Psoas muscle (tissue), 8 donors: ENCODE results near the gene CDKN1C. TPM values are rescaled to one million over a fixed set of nuclear protein-coding genes. Genes with fewer than 3 reads are reported as not detected.

ENCODE experiments used
- ATAC-seq, 4 donors: fragments of 200-7000 bp; cut with Tn5 transposase; one replicate each; pipeline ENCODE4 v1.9.1; 2020; ENCODE audit warnings: moderate library complexity in 3 of 4, mild to moderate bottlenecking in 2 of 4
- DNase-seq, 2 donors: peaks; one replicate each; pipeline ENCODE4 v3.0.0-alpha.2; 2020
- H3K27ac ChIP-seq: fragments of 200-600 bp; one replicate; pipeline ENCODE4 v1.8.0; 2022
- H3K27me3 ChIP-seq, 3 donors: fragments of 200-600 bp in 1 of 3; one replicate each; pipeline versions ENCODE4 v1.6.1 to v1.8.0; 2013 to 2022; ENCODE audit warnings: low read length in 2 of 3, mild to moderate bottlenecking in 2 of 3, moderate library complexity in 1 of 3; ENCODE audit not compliant: insufficient read depth in 3 of 3
- H3K36me3 ChIP-seq, 2 donors: fragments of 200-600 bp in 1 of 2; one replicate each; pipeline versions ENCODE4 v1.6.1 to v1.8.0; 2013 to 2022; ENCODE audit warnings: low read depth in 1 of 2, mild to moderate bottlenecking in 1 of 2, moderate library complexity in 1 of 2; ENCODE audit not compliant: insufficient read depth in 1 of 2
- H3K4me1 ChIP-seq: fragments of 200-600 bp; one replicate; pipeline ENCODE4 v1.8.0; 2022
- H3K4me3 ChIP-seq: fragments of 200-600 bp; one replicate; pipeline ENCODE4 v1.8.0; 2022; ENCODE audit warnings: mild to moderate bottlenecking
- H3K9me3 ChIP-seq: fragments of 200-600 bp; one replicate; pipeline ENCODE4 v1.8.0; 2022
- CTCF ChIP-seq: fragments of 200-600 bp; IDR thresholded peaks from one replicate; pipeline ENCODE4 v1.8.0; 2022; ENCODE audit warnings: antibody characterized with exemption
- WGBS, 3 donors: extraction: QIAGEN DNeasy Blood & Tissue Kit; methylation state at CpG; one replicate each; pipeline versions ENCODE4 v1.1.6 to v1.1.7; 2013; 5-methylcytosine and 5-hydroxymethylcytosine counted together
- intact Hi-C, 2 donors: fragments of 100-400 bp; cut with DNase I; formaldehyde crosslinking; loops; one replicate each; pipeline versions ENCODE4 v1.11.0 to v1.14.2; 2022
- polyA plus RNA-seq, 3 donors: library from polyadenylated mRNA; stranded (reverse); fragments of 200-250 nt; gene quantifications; one replicate each; pipeline ENCODE4 v1.2.3, GENCODE V29; 2013
- total RNA-seq, 4 donors: library from RNA; stranded (reverse); fragmentation: NEBNext Ultra II Directional in 2 of 4; extraction: Animal tissue kit (Norgen Biotek cat#: 25700) in 2 of 4; gene quantifications; one replicate each; pipeline versions ENCODE4 v1.2.1 to v1.2.4, GENCODE V29; 2021 to 2023
- donor health status: healthy with polysubstance abuse.
- donor health status: DM: no; HTN: no; CAD: no; lungs with moderate emphysema.
- donor health status: Bipolar disorder and iron deficiency.
- donor health status: healthy.
- donor health status: DM: yes; HTN: yes; CAD: no.
- donor health status: DM: no; HTN: no; CAD: no.
- donor health status: DM: no; HTN: no; CAD: no.
- donor health status: DM: yes; HTN: yes; CAD: no.

CDKN1C gene
- total and polyA plus RNA-seq, 7 donors = 14.3 to 49.4 (median 29.9) TPM

- Histone ChIP-seq H3K36me3 (no peaks in the 10 kb centered on the region), H3K4me3 (peak overlapping the region; percentile 65), H3K9me3 (no peaks in the 10 kb centered on the region), H3K27ac (no peak overlapping the region), H3K4me1 (peaks cover 11% of the 10 kb centered on the region), H3K27me3 (peaks cover 0 to 56% (median 26%) of the 10 kb centered on the region in 3 donors)
- TF ChIP-seq CTCF = peak; percentile 35
- intact Hi-C loops = no loop called here
- 40 to 44% (median 40%) methylated on average over 18 to 21 of the region's 21 CpGs for WGBS, 3 donors
- ATAC-seq (peak; percentile 50 to 61 (median 55)), DNase-seq (peak; percentile 50 to 70)
These were observed 45.3 kb upstream of the CDKN1C start for GRCh38 chr11:2930704-2931419.

GRCh38 chr11:2929950-2930703 lies 44.6 kb upstream of the CDKN1C start:
- WGBS, 3 donors = 5 to 6% (median 5%) methylated on average over 43 to 47 of the region's 47 CpGs
- no peak for ATAC-seq
- peak; percentile 17 for TF ChIP-seq CTCF
- peaks cover 11% of the 10 kb centered on the region for H3K4me1 ChIP-seq
- no peak overlapping the region for H3K27ac ChIP-seq
- H3K4me3 ChIP-seq = peak overlapping the region; percentile 65
- H3K36me3 ChIP-seq = no peaks in the 10 kb centered on the region
- H3K27me3 ChIP-seq = peaks cover 0 to 58% (median 26%) of the 10 kb centered on the region in 3 donors
- H3K9me3 ChIP-seq = no peaks in the 10 kb centered on the region
- DNase-seq = peak; percentile 40 to 65
- intact Hi-C loops = no loop called here

DNA sequence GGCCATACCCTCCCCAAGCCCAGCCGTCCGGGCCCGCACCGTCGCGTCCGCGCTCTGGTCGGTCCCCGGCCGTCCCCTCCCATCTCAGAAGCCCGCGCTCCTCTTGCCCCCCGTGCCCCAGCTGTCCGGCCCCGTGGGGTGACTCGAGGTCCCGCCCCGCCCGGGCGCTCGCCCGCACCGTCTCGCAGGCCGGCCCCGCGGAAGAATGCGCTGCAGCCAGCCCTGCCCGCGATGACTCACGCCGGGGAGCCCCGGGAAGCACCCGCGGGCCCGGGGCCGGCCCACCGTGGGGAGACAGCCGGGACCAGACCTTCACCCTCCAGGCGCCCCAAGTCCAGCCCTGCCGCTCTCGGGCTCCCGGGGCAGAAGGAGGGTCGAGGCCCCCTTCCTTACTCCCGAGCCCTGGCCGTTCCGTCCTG lies 44.0 kb upstream of the CDKN1C start:
- 1 to 3% (median 2%) methylated on average over 10 to 48 of the region's 48 CpGs for WGBS, 3 donors
- DNase-seq (peak; percentile 65 to 66), ATAC-seq (peak; percentile 18 to 40 (median 32))
- H3K4me3 ChIP-seq = peak overlapping the region; percentile 65
- peaks cover 11% of the 10 kb centered on the region for H3K4me1 ChIP-seq
- TF ChIP-seq CTCF = no peak
- intact Hi-C loops = no loop called here
- no peak overlapping the region for H3K27ac ChIP-seq
- H3K9me3 ChIP-seq = no peaks in the 10 kb centered on the region
- no peaks in the 10 kb centered on the region for H3K36me3 ChIP-seq
- peaks cover 0 to 61% (median 26%) of the 10 kb centered on the region in 3 donors for H3K27me3 ChIP-seq

DNA sequence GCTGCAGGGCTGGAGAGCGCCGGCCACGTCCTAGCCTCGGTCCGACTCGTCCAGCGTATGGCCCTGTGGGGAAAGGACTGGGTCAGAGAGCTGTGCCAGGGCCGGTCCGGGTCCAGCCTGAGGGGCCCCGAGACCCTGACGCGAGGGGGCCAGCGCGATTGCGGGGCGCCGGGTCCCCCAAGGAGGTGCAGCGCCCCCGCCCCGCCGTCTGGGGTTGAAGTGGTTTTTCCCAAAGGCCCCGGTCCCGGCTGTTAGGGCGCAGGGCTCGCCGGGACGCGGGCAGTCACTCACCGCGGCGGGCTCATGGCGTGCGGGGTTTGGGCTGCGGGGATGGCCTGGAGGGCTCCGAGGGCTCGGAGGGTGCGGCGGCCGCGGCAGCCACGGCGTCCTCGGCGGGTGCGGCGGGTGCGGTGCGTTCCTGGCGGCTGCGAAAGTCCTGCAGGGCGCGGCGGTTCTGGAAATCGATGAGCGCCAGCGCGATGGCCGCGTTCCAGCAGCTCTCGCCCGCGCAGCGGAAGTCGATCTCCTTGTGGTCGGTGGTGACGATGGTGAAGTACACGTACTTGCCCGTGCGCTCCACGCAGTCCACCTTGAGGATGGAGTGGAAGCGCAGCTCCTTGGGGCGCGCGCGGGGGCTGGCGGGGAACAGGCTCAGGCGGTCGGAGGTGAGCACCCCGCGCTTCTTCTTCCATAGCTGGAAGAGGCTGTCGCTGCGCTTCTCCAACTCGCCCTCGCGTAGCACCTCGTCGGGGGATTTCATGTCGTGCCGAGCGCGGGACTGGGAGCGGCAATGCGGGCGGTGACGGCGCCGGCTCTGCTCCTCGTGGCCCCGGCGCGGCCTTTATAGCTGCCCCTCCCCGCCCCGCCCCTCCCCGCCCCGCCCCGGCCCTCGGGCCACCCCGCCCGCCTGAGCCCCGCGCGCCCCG lies 43.3 kb upstream of the CDKN1C start, which contains the start of gene PHLDA2:
PHLDA2 (minus strand) TSS at position 816 of the 926 bp plus-strand sequence; CDS start at position 760, 56 bp downstream.
- peaks cover 0 to 61% (median 26%) of the 10 kb centered on the region in 3 donors for H3K27me3 ChIP-seq
- ATAC-seq = peak in 3 of 4 donors; percentile 4 to 19 (median 7)
- H3K4me3 ChIP-seq = peak within 1 kb of the TSS; percentile 65
- H3K27ac ChIP-seq = no peak within 1 kb of the TSS
- H3K9me3 ChIP-seq = no peaks in the 10 kb centered on the region
- intact Hi-C loops = no loop called here
- WGBS, 3 donors = 2% methylated on average over 73 to 113 of the region's 113 CpGs
- peak; percentile 61 for DNase-seq
- no peak for TF ChIP-seq CTCF
- H3K4me1 ChIP-seq = peaks cover 11% of the 10 kb centered on the region
- H3K36me3 ChIP-seq = no peaks in the 10 kb centered on the region
